Mucosa of descending colon (tissue), 3 donors: ENCODE data around the gene KDM4B. TPM values are rescaled to one million over a fixed set of nuclear protein-coding genes. Genes with fewer than 3 reads are reported as not detected.
"Not testable (repeated sequence)": the region's sequence is repeated elsewhere in the genome, so short reads cannot be mapped to it uniquely, and the experiment has no call there.

Experiments used
- ATAC-seq: fragments of 200-7000 bp; cut with Tn5 transposase; one replicate; pipeline ENCODE4 v1.9.1; 2020; ENCODE audit warnings: mild to moderate bottlenecking, moderate library complexity
- DNase-seq, 3 donors: peaks; one replicate each; pipeline ENCODE4 v3.0.0-alpha.2; 2020
- H3K36me3 ChIP-seq: fragments of 200-600 bp; one replicate; pipeline ENCODE4 v1.8.0; 2021; ENCODE audit warnings: low read depth, mild to moderate bottlenecking
- H3K4me1 ChIP-seq: fragments of 200-600 bp; one replicate; pipeline ENCODE4 v1.8.0; 2021; ENCODE audit warnings: low read depth, mild to moderate bottlenecking
- H3K4me3 ChIP-seq: fragments of 200-600 bp; one replicate; pipeline ENCODE4 v1.8.0; 2021; ENCODE audit warnings: mild to moderate bottlenecking
- H3K9me3 ChIP-seq: fragments of 200-600 bp; one replicate; pipeline ENCODE4 v1.8.0; 2021; ENCODE audit warnings: mild to moderate bottlenecking
- CTCF ChIP-seq: fragments of 200-600 bp; IDR thresholded peaks from one replicate; pipeline ENCODE4 v1.8.0; 2022; ENCODE audit warnings: antibody characterized with exemption, mild to moderate bottlenecking
- intact Hi-C, 2 donors: fragments of 100-400 bp; cut with DNase I in 1 of 2; cut with micrococcal nuclease in 1 of 2; formaldehyde crosslinking; loops; one replicate each; pipeline versions ENCODE4 v1.11.0 to v1.11.1; 2022; cut with DNase I, micrococcal nuclease
- total RNA-seq, 3 donors: library from RNA; stranded (reverse); fragmentation: NEBNext Ultra II Directional in 2 of 3; extraction: Animal tissue kit (Norgen Biotek cat#: 25700) in 2 of 3; gene quantifications; one replicate each; pipeline versions ENCODE4 v1.2.1 to v1.2.4, GENCODE V29; 2021 to 2023
- donor health status: DM: no; HTN: no; CAD: no; lungs with moderate emphysema.
- donor health status: DM: no; HTN: no; CAD: no.
- donor health status: DM: no; HTN: yes; CAD: no.

The KDM4B gene
- total RNA-seq, 3 donors from 2014 or later: 42.7 to 53.8 (median 50.0) TPM

GRCh38 chr19:4970558-4971423 lies 1.9 kb downstream of the KDM4B start:
- peaks cover 4% of the 10 kb centered on the region for H3K36me3 ChIP-seq
- peak in 2 of 3 donors; percentile 38 to 64 for DNase-seq
- H3K9me3 ChIP-seq: no peaks in the 10 kb centered on the region
- intact Hi-C loops: no loop called here
- peaks cover 26% of the 10 kb centered on the region for H3K4me1 ChIP-seq
- no peak for TF ChIP-seq CTCF
- no peak for ATAC-seq
- H3K4me3 ChIP-seq: no peak overlapping the region

- Histone ChIP-seq H3K4me3 (no peak overlapping the region), H3K9me3 (no peaks in the 10 kb centered on the region), H3K36me3 (peaks cover 4% of the 10 kb centered on the region), H3K4me1 (peaks cover 26% of the 10 kb centered on the region)
- intact Hi-C loops: no loop called here
- DNase-seq (peak; percentile 66 to 77 (median 73)), ATAC-seq (peak; percentile 31)
- TF ChIP-seq CTCF: no peak
Observed at GRCh38 chr19:4971424-4971793, 2.5 kb downstream of the KDM4B start.

- Histone ChIP-seq H3K36me3 (peaks cover 4% of the 10 kb centered on the region), H3K4me3 (no peak overlapping the region), H3K9me3 (no peaks in the 10 kb centered on the region), H3K4me1 (peaks cover 26% of the 10 kb centered on the region)
- intact Hi-C loops: no loop called here
- ATAC-seq (no peak), DNase-seq (peak in 1 of 3 donors; percentile 63)
- TF ChIP-seq CTCF: no peak
Observed at GRCh38 chr19:4971816-4972495, 3.0 kb downstream of the KDM4B start.

GRCh38 chr19:4972509-4973230 lies 3.8 kb downstream of the KDM4B start:
- no peaks in the 10 kb centered on the region for H3K9me3 ChIP-seq
- TF ChIP-seq CTCF: no peak
- DNase-seq (no peak), ATAC-seq (no peak)
- peaks cover 4% of the 10 kb centered on the region for H3K36me3 ChIP-seq
- H3K4me1 ChIP-seq: peaks cover 26% of the 10 kb centered on the region
- intact Hi-C loops: no loop called here
- H3K4me3 ChIP-seq: no peak overlapping the region

- Histone ChIP-seq H3K36me3 (no peaks in the 10 kb centered on the region), H3K4me3 (no peak overlapping the region), H3K9me3 (no peaks in the 10 kb centered on the region), H3K4me1 (peaks cover 20% of the 10 kb centered on the region)
- TF ChIP-seq CTCF: no peak
- ATAC-seq: no peak
- DNase-seq: no peak
- intact Hi-C loops: no loop called here
Observed at GRCh38 chr19:4974880-4975469, 6.1 kb downstream of the KDM4B start.

- DNase-seq, H3K9me3 ChIP-seq, ATAC-seq, intact Hi-C loops, H3K36me3 ChIP-seq, H3K4me3 ChIP-seq: not testable (repeated sequence)
- peaks cover 14% of the 10 kb centered on the region for H3K4me1 ChIP-seq
Observed at GRCh38 chr19:4975601-4976000, 6.7 kb downstream of the KDM4B start.
